DMS79 (cell line): ENCODE measurements around the gene KANSL1.

Experiments used
- DNase-seq: peaks from one replicate; lab custom pipeline; 2025; lab: John Stamatoyannopoulos, UW

Gene KANSL1

DNA sequence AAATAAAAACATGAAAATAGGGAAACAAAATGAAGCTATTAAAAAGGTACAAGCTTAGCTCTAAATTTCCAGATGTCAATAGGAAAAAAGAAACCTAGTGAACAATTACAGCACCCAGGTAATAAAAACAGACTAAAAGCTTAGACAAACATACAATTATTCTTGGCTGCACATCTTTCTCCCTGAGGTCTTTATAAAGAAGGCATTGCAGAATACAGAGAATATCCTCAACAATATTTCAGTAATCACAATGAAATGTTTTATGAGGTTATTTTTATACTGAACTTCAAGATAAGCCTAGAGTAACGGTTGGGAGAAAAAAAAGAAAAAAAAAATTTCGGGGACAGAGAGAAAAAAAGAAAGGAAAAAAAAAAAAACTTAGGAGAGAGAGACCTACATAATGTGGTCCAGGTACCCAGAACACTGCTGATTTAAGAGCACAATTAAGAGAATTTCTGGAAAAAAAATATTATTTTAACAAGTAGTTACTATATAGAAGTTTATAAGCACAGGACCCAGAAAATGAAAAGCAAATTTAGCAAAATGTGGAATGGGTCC is 26.5 kb downstream of the KANSL1 start:
- DNase-seq, result no peak

DNA sequence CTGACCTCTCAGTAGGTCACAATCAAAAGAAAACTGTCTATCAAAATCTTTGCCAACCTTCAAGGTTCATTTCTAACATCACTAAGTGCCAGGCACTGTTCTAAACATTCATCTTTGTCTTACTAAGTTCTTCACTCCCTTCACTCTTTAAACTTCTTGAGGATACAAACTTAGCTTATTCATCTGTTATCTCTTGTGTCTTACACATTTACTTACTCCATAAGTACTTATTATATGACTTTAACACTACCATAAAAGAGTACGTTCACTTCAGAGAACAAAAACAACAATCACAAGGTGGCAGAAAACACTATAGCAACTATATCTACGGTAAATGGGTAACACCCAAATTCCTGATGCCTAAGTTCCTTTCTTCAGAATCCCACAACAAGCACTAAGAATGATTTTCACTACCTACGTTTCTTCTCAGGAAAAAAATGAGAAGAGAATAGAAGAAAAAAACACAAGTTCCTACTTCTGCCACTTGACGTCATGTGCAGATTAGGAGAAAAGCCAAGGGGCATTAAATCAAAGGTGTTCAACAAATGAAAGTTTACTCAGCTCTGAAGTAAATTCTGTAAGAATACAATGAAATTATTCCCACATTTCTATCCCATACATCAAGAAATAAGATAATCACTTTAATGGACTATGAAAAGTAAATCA is 29.2 kb downstream of the KANSL1 start:
- no peak for DNase-seq

DNA sequence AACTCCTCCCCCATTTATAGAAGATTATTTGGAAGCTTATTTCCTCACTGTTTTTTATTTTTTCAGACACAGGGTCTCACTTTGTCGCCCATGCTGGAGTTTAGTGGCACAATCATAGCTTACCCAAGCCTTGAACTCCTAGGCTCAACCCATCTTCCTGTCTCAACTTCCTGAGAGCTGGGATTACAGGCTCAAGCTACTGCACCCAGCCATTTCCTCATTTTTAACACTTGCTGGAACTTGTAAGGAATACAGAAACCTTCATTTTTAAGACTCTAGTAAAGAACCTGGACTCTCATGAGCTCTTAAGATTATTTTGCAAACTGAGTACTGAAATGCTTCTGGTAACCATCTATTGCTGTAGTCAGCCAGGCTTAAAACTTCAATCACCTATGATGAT is 29.9 kb downstream of the KANSL1 start:
- DNase-seq, result no peak

DNA sequence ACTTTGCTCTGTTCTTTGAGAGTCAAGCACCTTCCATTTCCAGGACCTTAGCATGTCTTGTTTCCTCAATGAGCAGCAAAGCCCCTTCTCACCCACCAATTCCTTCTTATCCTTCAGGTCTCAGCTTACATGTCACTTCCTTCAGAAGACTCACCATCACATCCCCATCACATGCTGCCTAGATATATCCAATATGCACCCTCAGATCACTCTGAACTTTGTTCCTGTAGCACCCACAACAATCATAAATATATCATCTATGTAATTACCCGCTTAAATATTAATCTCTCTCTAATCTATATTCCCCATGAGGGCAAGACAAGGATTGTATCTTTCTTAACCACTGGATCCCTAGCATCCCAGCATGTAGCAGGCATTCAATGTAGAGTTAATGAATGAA is 30.4 kb downstream of the KANSL1 start:
- no peak for DNase-seq

DNA sequence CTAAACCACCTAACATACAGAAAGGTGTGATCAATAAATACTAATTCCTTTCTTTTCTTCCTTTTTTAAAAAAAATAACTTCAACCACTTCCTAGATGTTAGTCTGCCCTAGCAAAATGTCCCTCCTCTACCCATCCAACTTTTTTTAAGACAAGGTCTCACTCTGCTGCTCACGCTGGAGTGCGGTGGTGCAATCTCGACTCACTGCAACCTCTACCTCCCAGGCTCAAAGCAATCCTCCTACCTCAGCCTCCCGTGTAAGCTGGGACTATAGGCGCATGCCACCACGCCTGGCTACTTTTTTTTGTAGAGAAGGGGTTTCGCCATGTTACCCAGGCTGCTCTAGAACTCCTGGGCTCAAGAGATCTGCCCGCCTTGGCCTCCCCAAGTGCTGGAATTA is 33.1 kb downstream of the KANSL1 start:
- no peak for DNase-seq

DNA sequence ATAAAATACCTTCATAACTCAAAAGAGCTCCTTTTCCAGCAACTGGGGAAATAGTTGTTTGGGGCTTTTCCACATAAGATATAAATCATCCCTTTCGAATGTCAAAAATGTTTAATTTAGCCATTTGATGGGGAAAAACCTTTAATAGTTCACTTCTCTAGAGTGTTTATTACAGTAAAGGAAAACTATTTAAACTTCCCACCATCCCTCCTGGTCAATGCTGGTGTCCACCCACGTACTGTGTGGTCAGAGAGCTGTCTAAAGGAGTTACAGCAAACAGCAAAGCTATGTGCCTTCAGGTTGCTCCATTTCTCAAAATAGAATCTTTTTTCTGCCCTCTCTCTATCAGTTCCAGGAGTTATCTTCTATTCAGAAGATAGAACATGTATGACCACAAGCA is 33.5 kb downstream of the KANSL1 start:
- DNase-seq, result no peak

DNA sequence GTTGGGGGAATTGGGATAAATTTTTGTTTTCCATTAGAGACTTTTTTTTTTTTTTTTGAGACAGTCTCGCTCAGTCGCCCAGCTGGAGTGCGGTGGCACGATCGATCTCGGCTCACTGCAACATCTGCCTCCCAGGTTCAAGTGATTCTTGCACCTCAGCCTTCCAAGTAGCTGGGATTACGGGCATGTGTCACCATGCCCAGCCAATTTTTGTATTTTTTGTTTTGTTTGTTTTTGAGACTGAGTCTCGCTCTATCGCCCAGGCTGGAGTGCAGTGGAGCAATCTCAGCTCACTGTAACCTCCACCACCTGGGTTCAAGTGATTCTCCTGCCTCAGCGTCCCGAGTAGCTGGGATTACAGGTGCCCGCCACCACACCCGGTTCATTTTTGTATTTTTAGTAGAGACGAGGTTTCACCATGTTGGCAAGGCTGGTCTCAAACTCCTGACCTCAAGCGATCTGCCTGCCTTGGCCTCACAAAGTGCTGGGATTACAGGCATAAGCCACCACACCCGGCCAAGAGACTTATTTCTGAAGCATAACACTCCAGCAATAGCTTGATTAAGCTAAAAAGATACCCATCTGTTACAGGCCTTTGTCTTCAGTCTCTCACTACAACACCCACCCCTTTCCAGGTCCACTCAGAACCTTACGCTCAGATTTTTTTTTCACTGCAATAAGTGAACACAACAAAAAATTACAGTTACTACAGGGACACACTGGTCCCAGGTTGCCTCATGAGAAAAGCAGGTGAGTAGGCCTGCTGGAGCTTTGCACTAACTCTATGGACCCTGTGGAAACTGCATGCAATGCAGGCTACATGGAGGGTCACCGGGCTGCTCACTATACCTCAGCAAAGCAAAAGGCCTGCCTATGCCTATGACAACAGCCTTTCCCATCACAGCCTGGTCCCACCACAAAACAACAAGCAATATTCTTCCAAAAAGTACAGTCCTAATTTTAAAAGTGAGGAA is 34.6 kb downstream of the KANSL1 start:
- peak; percentile 45 for DNase-seq

DNA sequence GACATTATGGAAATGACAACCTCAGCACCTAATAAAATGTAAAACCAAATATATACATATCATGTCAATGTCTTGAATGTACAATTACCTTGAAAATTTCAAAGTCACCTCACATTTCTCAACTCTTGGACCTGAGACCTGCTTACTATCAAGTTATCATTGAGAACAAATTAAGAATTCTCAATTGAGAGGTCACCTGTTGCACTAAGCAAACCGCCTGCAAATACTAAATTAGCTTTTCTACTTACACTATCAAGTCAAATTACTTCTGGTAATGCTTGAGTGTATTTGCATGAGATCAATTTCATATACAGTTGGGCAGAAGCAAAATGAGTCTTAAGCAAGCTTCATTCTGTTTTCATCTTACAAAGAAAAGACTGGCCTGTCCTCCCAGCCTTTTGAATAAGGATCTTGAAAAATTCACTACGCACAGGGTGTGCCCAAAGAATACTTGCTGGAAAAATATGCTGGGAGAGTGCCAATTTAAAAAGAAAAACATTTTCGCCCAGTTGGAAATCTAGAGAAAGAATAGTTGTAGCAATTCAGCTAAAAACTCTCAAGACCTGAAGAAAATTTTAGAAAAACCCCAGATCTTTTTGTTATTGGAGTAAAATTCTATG is 35.7 kb downstream of the KANSL1 start:
- peak; percentile 29 for DNase-seq

DNA sequence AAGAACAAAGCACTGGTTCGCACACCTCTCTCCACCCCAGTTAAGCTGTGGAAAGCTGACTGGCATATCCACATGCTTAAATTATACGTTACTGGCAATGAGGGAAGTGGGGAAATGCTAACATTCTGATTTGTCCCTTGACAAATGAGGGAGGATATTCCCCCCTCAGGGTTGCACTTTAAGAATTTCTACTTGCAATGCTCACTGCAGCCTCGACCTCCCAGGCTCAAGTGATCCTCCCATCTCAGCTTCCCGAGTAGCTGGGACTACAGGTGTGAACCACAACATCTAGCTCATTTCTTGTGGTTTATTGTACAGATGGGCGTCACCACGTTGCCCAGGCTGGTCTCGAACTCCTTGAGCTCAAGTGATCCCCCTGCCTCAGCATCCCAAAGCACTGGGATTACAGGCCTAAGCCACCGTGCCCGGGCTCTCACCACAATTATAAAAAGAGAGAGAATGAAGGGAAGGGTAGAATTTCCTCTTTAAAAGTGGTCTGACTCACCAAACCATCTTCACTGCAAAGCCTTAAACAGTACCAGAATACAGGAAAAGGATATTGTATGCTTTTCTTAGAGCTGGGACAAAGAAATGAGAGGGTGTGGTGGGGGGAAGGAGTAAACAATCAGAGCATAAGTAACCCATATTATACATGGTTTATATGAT is 38.9 kb downstream of the KANSL1 start:
- DNase-seq, result no peak

DNA sequence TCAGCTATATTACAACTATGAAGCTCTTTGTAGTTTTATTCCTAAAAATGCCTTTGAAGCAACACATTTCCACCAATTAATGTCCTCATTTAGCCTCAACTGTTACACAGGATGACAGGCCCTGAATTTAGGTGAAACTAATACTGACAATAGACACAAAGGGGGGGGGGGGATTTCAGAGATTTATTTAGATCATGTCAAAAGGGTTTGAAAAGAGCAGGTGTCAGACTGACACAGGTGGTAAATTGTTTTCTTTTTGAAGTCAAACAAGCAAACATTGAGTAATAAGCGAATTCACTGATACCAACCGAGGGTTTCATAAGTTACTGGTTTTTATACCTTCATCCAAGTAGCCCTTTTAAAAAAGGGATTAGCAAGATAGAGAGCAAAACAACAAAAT is 40.8 kb downstream of the KANSL1 start:
- no peak for DNase-seq

DNA sequence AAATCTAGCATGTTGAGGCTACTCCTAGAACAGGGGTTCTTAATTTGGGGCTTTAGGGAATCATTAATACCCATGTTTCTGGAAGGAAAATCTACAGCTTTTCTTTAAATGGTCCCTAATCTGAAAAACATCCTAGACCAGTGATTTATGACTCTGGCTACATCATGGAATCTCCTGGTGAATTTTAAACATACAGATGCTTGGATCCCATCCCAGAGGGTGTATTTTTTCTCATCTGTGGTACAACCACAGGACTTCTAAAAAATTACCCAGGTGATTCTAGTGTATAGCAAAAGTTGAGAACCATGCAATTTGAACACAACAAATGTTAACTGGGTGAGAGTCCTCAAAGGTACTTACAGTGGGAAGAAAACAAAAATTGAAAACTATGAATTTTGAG is 41.5 kb downstream of the KANSL1 start:
- DNase-seq, result no peak

DNA sequence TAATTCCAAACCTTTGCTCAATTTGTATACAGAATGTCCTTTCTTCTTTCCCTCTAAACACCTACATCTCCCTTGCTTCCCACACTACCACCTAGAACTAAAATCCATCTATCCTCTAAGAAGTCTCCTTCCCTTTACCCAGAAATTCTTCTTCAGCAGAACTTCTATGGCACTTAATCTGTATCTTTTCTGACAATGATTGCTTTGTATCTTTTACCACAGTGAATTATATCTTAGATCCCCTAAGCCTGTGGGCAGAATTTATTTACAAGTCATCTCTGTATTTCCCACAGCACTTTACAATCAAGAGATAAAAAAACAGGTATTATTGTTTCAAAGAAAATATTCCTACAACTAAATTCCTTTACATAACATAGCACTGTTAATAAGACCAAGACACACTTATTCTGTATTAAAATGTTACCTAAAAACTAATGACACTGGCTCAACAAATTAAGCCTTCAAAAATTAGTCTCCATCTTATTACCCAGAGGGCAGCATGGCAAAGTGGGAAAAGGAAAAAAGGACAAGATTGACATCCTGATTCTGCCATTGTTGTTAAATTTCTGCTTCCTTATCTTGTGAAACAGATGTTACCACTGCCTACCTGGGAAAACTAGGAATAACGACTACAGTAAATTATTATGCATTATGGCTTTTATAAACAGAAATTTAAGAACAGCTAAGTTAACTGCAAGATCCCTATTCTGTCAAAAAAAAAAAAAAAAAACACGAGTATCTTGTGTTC is 42.8 kb downstream of the KANSL1 start:
- DNase-seq, result no peak

DNA sequence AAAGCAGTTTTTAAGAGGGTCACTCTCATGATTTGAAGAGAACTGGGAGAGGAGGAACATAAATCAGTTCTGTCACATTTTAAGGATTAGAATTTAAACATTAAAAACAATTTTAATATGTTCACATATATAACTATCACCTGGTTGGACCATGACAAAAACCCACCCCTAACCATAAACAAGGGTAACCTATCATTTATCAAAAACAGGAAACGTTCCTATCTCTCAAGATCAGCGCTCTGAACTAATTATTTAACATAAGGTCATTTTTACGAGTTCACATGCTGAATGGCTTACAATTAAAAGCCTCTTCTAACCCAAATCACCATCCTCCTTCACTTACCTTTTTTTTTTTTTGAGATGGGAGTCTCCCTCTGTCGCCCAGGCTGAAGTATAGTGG is 45.0 kb downstream of the KANSL1 start:
- DNase-seq, result no peak

DNA sequence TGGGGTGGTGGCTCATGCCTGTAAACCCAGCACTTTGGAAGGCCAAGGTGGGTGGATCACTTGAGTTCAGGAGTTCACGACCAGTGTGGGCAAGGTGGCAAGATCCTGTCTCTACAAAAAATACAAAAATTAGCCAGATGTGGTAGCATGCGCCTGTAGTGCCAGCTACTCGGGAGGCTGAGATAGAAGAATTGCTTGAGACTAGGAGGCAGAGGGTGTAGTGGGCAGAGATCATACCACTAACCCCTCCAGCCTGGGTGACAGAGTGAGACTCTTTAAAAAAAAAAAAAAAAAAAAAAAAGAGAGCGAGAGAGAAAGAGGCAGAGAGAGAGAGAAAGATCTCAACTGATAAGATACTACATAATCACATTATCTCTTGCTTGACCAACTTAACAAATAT is 45.9 kb downstream of the KANSL1 start:
- DNase-seq, result no peak

DNA sequence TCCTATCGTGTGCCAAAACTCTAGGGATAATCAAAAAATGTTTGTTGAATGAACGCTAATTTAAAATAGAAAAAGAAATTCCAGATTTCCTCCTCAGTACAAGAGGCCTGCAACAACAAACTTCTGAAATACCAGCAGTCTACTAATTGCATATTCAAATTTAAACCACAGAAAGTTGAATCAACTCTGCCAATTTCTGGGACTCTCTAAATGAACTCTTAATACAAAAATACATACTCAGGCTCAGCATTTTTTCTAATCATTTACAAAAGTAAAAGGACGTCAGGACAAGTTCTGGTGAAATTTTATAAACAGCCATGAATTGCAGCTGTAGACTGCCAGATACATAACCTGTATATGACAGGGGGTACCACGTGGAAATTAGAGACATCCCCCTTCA is 49.0 kb downstream of the KANSL1 start:
- DNase-seq, result no peak

DNA sequence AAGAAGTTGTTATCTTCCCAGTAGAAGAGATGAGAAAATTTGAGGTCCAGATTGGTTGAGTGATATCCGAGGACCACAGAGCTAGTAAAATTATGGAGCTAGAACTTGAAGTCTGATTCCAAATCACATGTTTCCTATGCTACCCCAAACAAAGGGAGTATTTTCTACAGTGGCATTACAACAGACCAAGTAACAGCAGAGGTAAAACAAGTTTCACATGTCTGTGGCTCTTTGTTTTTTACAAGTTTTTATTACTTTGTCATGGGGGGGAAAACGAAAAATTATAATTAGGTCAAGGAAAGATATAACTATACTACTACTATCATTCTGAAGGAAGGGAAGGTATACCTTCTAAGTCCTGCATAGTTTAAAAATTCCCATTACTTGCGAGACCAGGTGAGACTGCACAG is 49.4 kb downstream of the KANSL1 start:
- DNase-seq, result no peak

DNA sequence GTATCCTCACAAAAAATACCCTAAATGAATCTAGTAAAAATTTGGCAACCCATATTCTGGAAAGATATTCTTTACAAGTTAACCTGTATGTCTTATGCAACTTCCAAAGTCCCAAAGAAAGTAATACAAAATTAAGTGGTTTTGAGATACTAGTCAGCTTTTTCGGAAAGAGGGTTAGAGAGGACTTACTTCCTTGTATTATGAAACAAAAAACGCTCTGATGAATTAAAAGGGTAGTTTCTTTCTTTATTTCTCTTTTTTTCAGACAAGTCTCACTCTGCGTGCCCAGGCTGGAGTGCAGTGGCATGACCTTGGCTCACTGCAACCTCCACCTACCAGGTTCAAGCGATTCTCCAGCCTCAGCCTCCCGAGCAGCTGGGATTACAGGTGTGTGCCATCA is 51.6 kb downstream of the KANSL1 start:
- DNase-seq, result no peak

DNA sequence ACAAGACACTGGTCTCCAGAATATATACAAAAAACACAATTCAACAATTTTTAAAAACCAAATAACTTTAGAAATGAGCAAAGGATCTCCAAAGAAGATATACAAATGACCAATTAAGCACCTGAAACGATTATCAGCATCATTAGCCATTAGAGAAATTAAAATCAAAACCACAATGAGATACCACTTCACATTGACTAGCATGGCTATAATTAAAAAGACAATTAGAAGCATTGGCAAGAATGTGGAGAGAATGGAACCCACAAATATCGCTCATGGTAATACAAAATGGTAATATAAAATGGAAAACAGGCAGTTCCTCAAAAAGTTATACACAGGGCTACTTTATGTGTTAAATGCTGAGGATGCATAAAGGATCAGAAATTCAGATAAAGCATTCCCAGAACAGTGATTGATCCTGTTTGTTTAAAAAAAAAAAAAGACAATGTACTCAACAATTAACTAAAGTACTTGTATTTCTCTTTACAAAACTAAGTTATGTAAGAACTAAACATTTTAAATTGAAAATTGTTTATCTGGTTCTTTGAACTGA is 52.5 kb downstream of the KANSL1 start:
- DNase-seq, result no peak

DNA sequence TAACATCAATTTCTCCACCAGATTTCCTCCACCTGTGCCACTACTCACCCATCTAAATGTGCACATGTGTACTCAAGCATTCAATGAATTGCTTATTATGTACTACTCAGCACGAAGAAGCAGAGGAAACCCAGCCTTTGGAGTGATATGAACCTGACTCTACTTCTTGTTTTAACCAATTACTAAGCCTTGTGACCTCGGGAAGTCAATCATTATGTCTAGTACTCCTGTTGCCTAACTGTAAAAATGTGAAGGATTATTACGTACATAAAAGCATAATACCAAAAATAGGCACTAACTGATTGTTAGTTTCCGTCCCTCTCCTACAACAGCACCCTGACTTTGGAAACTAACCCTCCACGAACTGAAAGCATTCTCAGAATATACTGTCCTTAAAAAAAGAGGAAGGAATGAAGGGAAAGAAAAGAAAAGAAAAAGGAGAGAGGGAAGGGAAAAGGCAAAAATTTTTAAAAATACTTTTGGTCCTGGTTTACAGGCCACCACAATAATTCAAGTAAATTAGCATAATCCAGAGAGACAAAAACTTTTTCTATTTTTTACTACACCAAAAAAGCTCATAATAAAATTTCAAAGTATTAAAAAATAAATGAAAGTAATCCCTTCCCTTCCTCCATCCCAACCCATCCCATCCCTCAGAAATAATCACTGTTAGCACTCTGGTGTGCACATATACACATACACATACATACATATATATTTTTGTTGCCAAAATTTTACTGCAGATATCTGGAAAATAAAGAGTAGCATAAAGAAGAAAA is 53.6 kb downstream of the KANSL1 start:
- DNase-seq, result no peak

DNA sequence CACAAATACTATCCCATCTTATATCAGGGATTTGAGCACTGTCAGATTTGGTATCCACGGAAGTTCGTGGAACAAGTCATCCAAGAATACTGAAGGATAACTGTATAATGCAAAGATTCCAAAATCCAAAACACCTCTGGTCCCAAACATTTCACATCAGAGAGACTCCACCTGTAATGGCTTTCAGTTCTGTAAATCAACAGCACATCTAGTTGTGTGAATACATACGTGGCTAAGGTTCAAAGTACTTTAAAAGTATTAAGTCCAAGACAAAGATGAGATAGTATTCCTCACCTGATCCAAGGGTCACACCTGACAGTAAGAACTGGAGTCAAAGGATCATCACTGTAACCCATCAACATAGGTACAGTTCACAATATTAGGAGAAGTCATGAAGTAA is 54.8 kb downstream of the KANSL1 start:
- DNase-seq, result no peak
